Prostate gland (tissue), 2 donors: Measurements from ENCODE around the gene PTPRG.

Source experiments
- POLR2A ChIP-seq: fragments of 450-650 bp; IDR thresholded peaks from one replicate; pipeline ENCODE4 v1.6.1; 2016; ENCODE audit warnings: antibody characterized with exemption, mild to moderate bottlenecking
- POLR2AphosphoS5 ChIP-seq: sonication (generic); formaldehyde crosslinking; IDR thresholded peaks from one replicate; pipeline ENCODE4 v1.6.1; 2017; ENCODE audit warnings: antibody characterized with exemption
- TF ChIP-seq, protein P1 (sequence below), 4 experiments: fragments of 200-600 bp in 2 of 4; fragments of 450-650 bp in 2 of 4; sonication (generic) in 2 of 4; IDR thresholded peaks; 1 replicate in 3 of 4; 2 replicates in 1 of 4; pipeline ENCODE4 v1.5.1; 2016 to 2019; ENCODE audit warnings: antibody characterized with exemption in 4 of 4, mild to moderate bottlenecking in 2 of 4, moderate library complexity in 2 of 4

- TF ChIP-seq, protein P1, sequence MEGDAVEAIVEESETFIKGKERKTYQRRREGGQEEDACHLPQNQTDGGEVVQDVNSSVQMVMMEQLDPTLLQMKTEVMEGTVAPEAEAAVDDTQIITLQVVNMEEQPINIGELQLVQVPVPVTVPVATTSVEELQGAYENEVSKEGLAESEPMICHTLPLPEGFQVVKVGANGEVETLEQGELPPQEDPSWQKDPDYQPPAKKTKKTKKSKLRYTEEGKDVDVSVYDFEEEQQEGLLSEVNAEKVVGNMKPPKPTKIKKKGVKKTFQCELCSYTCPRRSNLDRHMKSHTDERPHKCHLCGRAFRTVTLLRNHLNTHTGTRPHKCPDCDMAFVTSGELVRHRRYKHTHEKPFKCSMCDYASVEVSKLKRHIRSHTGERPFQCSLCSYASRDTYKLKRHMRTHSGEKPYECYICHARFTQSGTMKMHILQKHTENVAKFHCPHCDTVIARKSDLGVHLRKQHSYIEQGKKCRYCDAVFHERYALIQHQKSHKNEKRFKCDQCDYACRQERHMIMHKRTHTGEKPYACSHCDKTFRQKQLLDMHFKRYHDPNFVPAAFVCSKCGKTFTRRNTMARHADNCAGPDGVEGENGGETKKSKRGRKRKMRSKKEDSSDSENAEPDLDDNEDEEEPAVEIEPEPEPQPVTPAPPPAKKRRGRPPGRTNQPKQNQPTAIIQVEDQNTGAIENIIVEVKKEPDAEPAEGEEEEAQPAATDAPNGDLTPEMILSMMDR (IDR thresholded peaks at IDR 0.05) = no peak
- TF ChIP-seq POLR2A (no peak), POLR2AphosphoS5 (no peak)
Measured at GRCh38 chr3:61740494-61740893, 179.1 kb downstream of the PTPRG start.
